DMS 273 (cell line): ENCODE data around the gene DGCR2.
"Not testable (repeated sequence)": the region's sequence is repeated elsewhere in the genome, so short reads cannot be mapped to it uniquely, and the experiment has no call there.

Source experiments
- DNase-seq: peaks from one replicate; lab custom pipeline; 2025; ENCODE audit not compliant: unreplicated experiment; lab: John Stamatoyannopoulos, UW

The DGCR2 gene

DNA sequence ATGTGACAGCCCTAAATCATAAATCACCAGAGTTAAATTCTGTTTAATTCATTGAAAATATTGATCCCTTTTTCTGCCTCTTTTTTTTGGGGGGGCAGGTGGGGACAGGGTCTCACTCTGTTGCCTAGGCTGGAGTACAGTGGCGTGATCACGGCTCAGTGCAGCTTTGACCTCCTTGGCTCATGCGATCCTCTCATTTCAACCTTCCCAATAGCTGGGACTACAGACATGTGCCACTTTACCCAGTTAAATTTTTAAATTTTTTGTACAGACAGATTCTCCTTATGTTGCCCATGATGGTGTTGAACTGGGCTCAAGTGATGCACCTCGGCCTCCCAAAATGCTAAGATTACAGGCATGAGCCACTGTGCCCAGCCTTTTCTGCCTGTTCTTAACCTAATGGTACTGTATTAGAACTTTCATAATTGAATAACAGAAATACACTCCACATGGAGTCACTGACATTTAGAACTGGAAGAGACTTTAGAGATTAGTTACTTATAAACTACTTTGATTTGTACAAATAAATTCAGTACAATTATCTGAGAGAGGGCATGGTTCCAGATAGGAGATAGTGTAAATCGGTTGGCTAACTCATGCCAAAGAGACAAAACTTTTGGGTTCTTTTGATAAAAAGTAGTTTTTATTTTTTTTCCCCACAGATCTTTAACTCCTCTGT is 109.8 kb downstream of the DGCR2 start:
- DNase-seq = no peak

- DNase-seq = not testable (repeated sequence)
Observed at GRCh38 chr22:19011611-19012010, 110.6 kb downstream of the DGCR2 start.

- DNase-seq = no peak
Observed at GRCh38 chr22:19011075-19011474, 111.1 kb downstream of the DGCR2 start.

GRCh38 chr22:19005905-19006304 is 116.3 kb downstream of the DGCR2 start:
- DNase-seq = no peak

- no peak for DNase-seq
Observed at GRCh38 chr22:19004471-19004870, 117.7 kb downstream of the DGCR2 start.

GRCh38 chr22:19003508-19003907 is 118.7 kb downstream of the DGCR2 start:
- DNase-seq = no peak

GRCh38 chr22:19002684-19003038 is 119.6 kb downstream of the DGCR2 start:
- DNase-seq = no peak

DNA sequence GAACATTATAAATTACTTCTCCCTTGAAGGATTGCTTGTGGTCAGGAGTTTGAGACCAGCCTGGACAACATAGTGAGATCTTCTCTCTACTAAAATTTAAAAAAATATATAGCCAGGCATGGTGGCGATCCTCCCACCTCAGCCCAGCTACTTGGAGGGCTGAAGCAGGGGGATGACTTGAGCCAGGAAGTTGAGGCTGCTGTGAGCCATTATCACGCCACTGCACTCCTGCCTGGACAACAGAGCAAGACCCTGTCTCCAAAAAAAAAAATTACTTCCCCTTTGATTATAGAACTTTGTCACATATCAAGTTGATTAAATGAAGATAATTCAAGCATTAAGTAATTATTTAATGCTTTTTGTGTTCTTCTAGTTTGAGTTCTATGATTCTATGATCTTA is 121.0 kb downstream of the DGCR2 start:
- no peak for DNase-seq

DNA sequence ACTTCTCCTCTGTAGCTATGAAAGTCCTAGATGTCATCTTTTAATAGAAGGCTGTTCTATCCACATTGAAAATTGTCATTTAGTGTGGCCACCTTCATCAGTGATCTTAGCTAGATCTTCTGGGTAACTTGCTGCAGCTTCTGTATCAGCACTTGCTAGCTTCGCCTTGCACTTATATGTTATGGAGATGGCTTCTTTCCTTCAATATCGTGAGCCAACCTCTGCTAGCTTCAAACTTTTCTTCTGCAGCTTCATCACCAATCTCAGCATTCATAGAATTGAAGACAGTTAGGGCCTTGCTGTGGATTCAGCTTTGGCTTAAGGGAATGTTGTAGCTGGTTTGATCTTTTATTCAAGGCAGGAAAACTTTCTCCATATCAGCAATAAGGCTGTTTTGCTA is 122.1 kb downstream of the DGCR2 start:
- DNase-seq = not testable (repeated sequence)

GRCh38 chr22:18999416-18999815 is 122.8 kb downstream of the DGCR2 start:
- no peak for DNase-seq

DNA sequence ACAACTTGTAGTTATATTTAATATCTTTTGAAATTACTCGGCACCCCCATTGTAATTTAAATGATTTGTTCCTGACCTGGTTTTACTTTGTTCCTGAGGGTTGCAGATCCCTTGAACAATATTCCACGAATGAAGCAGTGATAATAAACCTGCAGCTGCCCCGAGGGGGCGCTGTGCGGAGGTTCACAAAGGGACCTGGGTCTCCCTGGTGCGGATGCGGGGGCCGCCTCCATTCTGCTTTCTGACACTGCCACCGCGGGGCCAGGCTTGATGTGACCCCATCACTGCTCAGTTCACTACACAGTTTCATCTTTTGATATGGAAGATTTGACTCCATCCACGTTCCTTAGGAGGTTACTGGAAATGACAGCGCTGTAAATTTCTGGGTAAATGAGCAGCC is 123.2 kb downstream of the DGCR2 start:
- DNase-seq = no peak

DNA sequence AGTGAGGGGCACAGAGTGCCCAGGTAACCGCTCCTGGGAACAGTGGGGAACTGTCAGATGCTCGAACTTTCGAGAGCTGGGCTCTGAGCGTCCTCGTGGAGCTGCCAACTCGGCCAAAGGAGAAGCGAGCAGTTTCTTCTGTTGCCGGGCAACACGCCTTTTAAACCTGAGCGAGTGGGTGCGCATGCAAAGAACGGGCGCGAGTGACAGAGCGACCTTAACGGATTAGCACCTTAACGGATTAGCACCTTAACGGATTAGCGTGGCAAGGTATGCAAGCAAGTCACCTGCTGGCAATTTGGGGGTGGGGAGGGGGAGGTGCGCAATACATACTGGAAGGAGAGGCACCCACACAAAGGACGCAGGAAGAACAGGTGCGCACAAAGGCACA is 124.3 kb downstream of the DGCR2 start:
- no peak for DNase-seq

DNA sequence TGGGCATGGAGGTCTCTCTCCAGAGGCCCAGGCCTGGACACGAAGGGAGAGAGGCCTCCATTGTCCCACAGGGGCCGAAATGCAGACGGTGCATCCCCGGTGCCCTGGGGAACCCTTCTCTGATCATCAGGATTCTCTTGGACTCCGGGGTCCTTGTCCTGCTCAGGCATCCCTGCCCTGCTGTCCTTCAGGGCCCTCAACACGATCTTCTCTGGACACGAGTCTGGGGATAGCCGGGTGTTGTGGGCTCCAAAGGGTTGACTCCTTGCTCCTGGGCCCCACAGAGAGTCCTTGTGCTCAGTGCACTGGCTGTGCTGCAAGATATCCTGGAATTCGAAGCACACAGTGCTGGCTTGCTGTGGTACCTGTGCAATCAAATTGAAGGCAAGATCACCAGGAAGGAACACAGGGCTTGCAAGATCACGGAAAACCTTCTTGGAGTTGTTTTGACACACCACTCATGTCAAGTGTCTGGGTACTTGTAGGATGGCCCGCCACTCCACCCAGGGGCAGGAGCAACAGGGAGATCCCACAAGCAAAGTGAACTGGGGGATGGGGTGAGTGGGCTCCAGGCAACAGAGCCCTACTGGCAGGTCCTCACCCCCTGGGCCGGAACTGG is 124.8 kb downstream of the DGCR2 start:
- DNase-seq = no peak

- DNase-seq = peak; percentile 15
Observed at GRCh38 chr22:18996376-18996900, 125.8 kb downstream of the DGCR2 start.

- DNase-seq = no peak
Observed at GRCh38 chr22:18995327-18995711, 126.9 kb downstream of the DGCR2 start.

GRCh38 chr22:18994701-18995326 is 127.4 kb downstream of the DGCR2 start:
- no peak for DNase-seq

DNA sequence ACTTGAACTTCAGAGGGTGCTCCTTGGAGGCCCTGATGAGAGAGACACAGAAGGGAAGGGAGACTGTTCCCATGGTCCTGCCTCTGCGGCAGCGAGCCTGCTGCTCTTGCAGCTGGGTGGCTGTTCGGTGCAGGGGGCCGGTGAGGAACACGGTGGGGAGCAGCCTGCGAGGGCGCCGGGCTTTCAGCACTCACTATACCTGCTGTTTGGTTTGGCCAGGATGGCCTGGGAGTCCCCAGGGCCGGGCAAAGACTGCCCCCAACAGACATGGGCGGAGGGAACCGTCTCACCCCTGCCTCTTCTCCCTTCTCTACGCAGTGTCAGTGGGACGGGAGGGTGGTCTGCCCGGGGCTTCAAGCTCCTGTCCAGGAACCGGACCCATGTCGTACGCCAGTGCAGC is 128.2 kb downstream of the DGCR2 start:
- no peak for DNase-seq

DNA sequence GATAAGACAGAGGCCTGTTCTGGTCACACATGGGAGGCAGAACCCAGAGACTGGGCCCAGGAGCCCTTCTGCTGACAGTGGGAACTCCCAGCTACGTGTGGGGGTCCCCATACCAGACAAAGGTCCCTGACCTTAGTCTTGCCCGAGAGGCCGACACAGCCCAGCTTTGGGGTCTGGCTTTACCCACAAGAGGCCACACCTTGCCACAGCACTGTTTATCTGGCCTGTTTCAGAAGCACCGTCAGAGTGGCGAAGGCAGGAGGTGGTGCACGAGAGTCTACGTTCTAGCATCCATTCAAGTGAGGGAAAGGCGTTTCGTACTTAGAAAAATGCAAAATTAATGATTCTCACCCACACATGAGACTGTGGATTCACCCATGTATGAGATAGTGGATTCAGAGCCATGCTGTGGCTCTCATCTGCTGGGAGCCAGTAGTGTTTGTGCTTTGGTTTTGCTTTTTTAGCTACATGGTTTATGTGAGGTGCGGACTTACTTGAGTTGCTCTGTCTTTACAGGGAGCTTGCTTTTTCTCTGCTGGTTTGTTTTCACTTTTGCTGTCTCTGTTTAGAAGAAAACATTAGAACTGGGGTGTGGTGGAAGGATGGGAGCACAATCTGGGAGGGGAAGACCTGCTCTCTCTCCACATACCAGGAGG is 129.5 kb downstream of the DGCR2 start:
- no peak for DNase-seq

GRCh38 chr22:18991821-18992442 is 130.3 kb downstream of the DGCR2 start:
- DNase-seq = no peak

GRCh38 chr22:18991138-18991432 is 131.1 kb downstream of the DGCR2 start:
- no peak for DNase-seq

- no peak for DNase-seq
Observed at GRCh38 chr22:18990355-18991137, 131.7 kb downstream of the DGCR2 start.
